ENCODE results near the gene PTPRCAP.

DNA sequence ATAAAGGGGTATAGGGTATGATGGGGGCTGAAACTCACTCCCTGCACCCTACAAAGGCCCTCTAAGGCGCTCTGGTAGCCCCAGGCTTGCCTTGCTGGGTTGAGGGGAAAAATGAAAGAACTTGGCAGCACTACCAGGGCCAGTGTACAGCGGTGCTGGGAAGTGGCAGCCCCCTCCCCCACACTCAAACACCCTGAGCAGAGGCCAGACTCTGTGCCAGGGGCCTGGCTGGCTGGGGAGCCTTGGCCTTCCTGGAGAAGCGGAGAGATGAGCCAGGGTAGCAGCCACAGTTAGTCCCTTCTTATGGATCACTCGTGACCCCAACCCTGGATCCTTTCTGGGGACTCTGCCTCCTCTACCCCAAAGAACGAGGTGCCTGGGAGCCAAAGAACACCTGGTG, 28.9 kb upstream of the PTPRCAP start:
- TF ChIP-seq SRSF1 (IDR thresholded peaks at IDR 0.05; ENCODE audit: low read depth, low read length) (no peak), ZNF354B (CRISPR knock-in tag; IDR thresholded peaks at IDR 0.05) (no peak), EZH2 (IDR thresholded peaks at IDR 0.05; ENCODE audit: borderline replicate concordance, low read depth, low read length) (no peak), KAT8 (IDR thresholded peaks at IDR 0.05; ENCODE audit: low read depth) (no peak), YBX1 (IDR thresholded peaks at IDR 0.05) (no peak), L3MBTL2 (IDR thresholded peaks at IDR 0.05) (no peak), MYC (IDR thresholded peaks at IDR 0.05; ENCODE audit: low read depth, low read length) (no peak), MYC (CRISPR knock-in tag; IDR thresholded peaks at IDR 0.05; ENCODE audit: borderline replicate concordance, low read depth) (no peak)
- TF ChIP-seq, protein P1, sequence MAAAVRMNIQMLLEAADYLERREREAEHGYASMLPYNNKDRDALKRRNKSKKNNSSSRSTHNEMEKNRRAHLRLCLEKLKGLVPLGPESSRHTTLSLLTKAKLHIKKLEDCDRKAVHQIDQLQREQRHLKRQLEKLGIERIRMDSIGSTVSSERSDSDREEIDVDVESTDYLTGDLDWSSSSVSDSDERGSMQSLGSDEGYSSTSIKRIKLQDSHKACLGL (CRISPR knock-in tag; IDR thresholded peaks at IDR 0.05; ENCODE audit: borderline replicate concordance, poor library complexity, severe bottlenecking), result no peak
- TF ChIP-seq, protein P2, sequence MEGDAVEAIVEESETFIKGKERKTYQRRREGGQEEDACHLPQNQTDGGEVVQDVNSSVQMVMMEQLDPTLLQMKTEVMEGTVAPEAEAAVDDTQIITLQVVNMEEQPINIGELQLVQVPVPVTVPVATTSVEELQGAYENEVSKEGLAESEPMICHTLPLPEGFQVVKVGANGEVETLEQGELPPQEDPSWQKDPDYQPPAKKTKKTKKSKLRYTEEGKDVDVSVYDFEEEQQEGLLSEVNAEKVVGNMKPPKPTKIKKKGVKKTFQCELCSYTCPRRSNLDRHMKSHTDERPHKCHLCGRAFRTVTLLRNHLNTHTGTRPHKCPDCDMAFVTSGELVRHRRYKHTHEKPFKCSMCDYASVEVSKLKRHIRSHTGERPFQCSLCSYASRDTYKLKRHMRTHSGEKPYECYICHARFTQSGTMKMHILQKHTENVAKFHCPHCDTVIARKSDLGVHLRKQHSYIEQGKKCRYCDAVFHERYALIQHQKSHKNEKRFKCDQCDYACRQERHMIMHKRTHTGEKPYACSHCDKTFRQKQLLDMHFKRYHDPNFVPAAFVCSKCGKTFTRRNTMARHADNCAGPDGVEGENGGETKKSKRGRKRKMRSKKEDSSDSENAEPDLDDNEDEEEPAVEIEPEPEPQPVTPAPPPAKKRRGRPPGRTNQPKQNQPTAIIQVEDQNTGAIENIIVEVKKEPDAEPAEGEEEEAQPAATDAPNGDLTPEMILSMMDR (IDR thresholded peaks at IDR 0.05 in 2 of 3, conservative IDR thresholded peaks at IDR 0.05 in 1 of 3; ENCODE audit: insufficient read depth in 2 of 3, low read depth in 1 of 3, low read length in 3 of 3), result no peak
